ENCODE results near the gene MLPH. TPM values are rescaled to one million over a fixed set of nuclear protein-coding genes. Genes with fewer than 3 reads are reported as not detected.

MLPH gene
- total RNA-seq, 1 donor from 2014 or later = 423 TPM

DNA sequence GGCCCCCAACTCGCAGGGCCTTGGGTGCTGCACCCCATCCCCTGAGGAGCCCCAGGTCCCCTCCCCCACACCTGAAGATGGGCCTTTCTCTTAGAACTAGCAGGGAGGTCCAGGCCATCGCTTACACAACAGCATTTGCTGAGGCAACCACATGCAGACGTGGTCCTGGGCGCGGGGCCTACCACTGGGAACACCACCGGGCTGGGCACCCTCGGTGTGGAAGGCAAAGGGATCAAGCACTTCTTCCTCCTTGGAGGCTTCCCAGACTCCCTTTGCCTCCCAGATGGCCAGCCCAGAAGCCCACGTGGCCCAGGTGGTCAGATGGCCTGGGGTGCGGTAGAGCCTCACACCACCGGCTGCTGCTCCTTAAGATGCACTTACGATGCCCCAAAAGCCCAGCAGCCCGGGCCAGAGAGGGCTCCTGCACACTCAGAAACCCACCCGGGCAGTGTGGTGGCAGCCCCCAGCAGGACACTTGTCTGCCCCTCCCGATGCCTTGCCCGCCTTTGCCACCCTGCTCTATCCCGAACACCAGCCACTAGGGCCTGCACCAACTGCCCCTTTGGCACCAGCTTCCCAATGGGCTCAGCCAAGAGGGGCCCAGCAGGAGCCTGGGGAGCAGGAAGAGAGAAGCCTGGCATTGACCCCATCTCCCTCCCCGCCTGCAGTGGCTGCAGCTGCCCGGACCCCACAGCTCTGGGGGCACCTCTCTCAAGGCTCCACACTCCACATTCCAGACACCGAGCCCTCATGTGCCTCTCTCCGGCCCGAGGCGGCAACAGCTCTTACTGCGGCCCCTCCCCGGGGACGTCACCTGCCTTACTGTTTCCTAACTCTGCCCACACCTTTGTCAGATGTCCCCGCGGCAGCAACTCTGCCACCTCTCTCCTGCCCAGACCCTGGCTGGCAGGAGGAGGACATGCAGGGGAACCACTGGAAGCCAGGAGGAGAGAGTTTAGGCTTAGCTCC lies 13.9 kb upstream of the MLPH start:
- H3K4me1 ChIP-seq = peaks cover 33% of the 10 kb centered on the region
- H3K27ac ChIP-seq = peak overlapping the region; percentile 98
- H3K4me3 ChIP-seq = peak overlapping the region; percentile 63
- intact Hi-C loops (cut with DNase I) = no loop called here
- peak; percentile 61 for ATAC-seq
- peak; percentile 91 for DNase-seq
- H3K27me3 ChIP-seq = no peaks in the 10 kb centered on the region
- no peaks in the 10 kb centered on the region for H3K36me3 ChIP-seq
- no peaks in the 10 kb centered on the region for H3K9me3 ChIP-seq
- TF ChIP-seq CTCF (IDR thresholded peaks at IDR 0.05) = no peak

DNA sequence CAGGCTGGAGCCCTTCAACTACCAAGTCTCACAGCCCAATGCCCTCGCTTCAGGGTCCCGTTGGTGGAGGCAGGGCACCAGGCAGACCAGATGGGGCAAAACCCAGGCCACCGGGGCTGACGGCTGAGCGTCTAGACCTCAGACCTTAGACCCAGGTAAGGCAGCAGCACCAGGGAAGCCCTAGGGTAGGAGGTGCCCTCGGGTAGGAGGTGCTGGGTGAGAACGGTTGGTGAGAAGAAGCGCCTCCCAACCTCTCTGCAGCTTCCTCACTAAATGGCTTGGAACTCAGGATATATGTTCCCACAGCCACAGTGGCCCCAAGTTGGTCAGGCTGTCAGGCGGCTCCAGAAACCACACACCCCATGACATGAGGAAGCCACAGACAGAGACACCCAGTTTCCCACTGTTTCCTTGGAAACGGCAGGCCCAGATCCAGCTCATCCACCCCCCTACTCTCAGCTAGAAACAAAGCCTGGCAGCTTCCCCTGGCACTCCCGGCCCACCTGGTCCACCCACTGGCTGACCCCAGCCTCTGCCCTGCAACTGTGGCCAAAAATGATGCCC lies 13.1 kb upstream of the MLPH start:
- H3K27ac ChIP-seq = peak overlapping the region; percentile 98
- H3K4me3 ChIP-seq = peak overlapping the region; percentile 63
- peaks cover 33% of the 10 kb centered on the region for H3K4me1 ChIP-seq
- DNase-seq (peak; percentile 74), ATAC-seq (peak; percentile 46)
- no peaks in the 10 kb centered on the region for H3K36me3 ChIP-seq
- intact Hi-C loops (cut with DNase I) = no loop called here
- H3K9me3 ChIP-seq = no peaks in the 10 kb centered on the region
- H3K27me3 ChIP-seq = no peaks in the 10 kb centered on the region
- no peak for TF ChIP-seq CTCF (IDR thresholded peaks at IDR 0.05)

DNA sequence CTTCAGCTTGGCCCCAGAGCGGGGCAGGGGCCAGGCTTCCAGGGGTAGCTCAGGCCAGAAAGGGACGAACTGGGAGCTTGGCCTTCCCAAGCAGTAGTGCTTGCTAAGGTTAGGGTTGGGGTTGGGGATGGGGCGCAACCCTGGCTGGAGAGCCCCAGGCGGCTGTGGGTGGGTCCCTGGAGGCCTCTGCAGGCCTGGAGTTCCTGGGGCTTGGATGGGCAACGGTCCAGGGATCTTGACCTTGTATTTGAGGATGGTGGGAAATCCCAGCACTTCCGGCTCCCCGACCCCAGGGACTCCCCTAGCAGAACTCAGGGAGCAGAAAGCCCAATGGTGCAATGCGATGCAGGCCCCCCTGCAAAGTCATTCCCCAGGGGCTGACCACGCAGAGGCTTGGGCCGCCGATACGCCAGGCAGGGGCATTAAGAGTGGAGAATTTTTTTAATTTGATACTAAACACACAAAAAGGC lies 12.6 kb upstream of the MLPH start:
- Histone ChIP-seq H3K9me3 (no peaks in the 10 kb centered on the region), H3K27ac (peak overlapping the region; percentile 98), H3K4me1 (peaks cover 33% of the 10 kb centered on the region), H3K4me3 (peak overlapping the region; percentile 63), H3K27me3 (no peaks in the 10 kb centered on the region), H3K36me3 (no peaks in the 10 kb centered on the region)
- intact Hi-C loops (cut with DNase I) = no loop called here
- no peak for TF ChIP-seq CTCF (IDR thresholded peaks at IDR 0.05)
- peak; percentile 80 for DNase-seq
- ATAC-seq = peak; percentile 6

GRCh38 chr2:237474931-237475703 lies 11.9 kb upstream of the MLPH start:
- ATAC-seq (peak; percentile 82), DNase-seq (peak; percentile 94)
- no peaks in the 10 kb centered on the region for H3K27me3 ChIP-seq
- H3K4me3 ChIP-seq = peak overlapping the region; percentile 63
- no peaks in the 10 kb centered on the region for H3K9me3 ChIP-seq
- peaks cover 33% of the 10 kb centered on the region for H3K4me1 ChIP-seq
- H3K36me3 ChIP-seq = no peaks in the 10 kb centered on the region
- H3K27ac ChIP-seq = peak overlapping the region; percentile 98
- peak; percentile 89 for TF ChIP-seq CTCF (IDR thresholded peaks at IDR 0.05)
- intact Hi-C loops (cut with DNase I) = no loop called here

- Histone ChIP-seq H3K4me1 (peaks cover 33% of the 10 kb centered on the region), H3K9me3 (no peaks in the 10 kb centered on the region), H3K4me3 (peak overlapping the region; percentile 63), H3K36me3 (no peaks in the 10 kb centered on the region), H3K27ac (peak overlapping the region; percentile 98), H3K27me3 (no peaks in the 10 kb centered on the region)
- DNase-seq (peak; percentile 82), ATAC-seq (peak; percentile 42)
- TF ChIP-seq CTCF (IDR thresholded peaks at IDR 0.05) = no peak
- intact Hi-C loops (cut with DNase I) = no loop called here
Measured at GRCh38 chr2:237475704-237476141, 11.3 kb upstream of the MLPH start.
